Ascending aorta (tissue), 2 donors: ENCODE results near the gene EPHA7. TPM values are rescaled to one million over a fixed set of nuclear protein-coding genes. Genes with fewer than 3 reads are reported as not detected.

Experiments used
- DNase-seq, 2 donors: peaks; one replicate each; pipeline ENCODE4 v3.0.0-alpha.2; 2019; ENCODE audit warnings: low spot score in 2 of 2
- H3K27ac ChIP-seq, 2 donors: fragments of 200-600 bp; sonication (generic); one replicate each; pipeline ENCODE4 v1.5.1; 2016 to 2017; ENCODE audit warnings: mild to moderate bottlenecking in 1 of 2
- H3K27me3 ChIP-seq: fragments of 200-600 bp; sonication (generic); one replicate; pipeline ENCODE4 v1.5.1; 2017
- H3K36me3 ChIP-seq, 2 donors: fragments of 200-600 bp; sonication (generic); one replicate each; pipeline ENCODE4 v1.5.1; 2016
- H3K4me1 ChIP-seq, 2 donors: fragments of 200-600 bp; sonication (generic); one replicate each; pipeline ENCODE4 v1.5.1; 2016 to 2017; ENCODE audit warnings: mild to moderate bottlenecking in 1 of 2
- H3K4me3 ChIP-seq, 2 donors: fragments of 200-600 bp; sonication (generic); one replicate each; pipeline ENCODE4 v1.5.1; 2016 to 2017; ENCODE audit warnings: mild to moderate bottlenecking in 1 of 2
- H3K9me3 ChIP-seq, 2 donors: fragments of 200-600 bp; sonication (generic); one replicate each; pipeline ENCODE4 v1.5.1; 2016
- CTCF ChIP-seq, 3 experiments: fragments of 200-600 bp in 2 of 3; fragments of 450-650 bp in 1 of 3; sonication (generic) in 2 of 3; IDR thresholded peaks; one replicate each; pipeline ENCODE4 v1.5.1; 2016 to 2019; ENCODE audit warnings: antibody characterized with exemption in 3 of 3, mild to moderate bottlenecking in 1 of 3, moderate library complexity in 1 of 3
- intact Hi-C: fragments of 100-400 bp; cut with DNase I; formaldehyde crosslinking; loops from one replicate; pipeline ENCODE4 v1.15.1; 2023
- total RNA-seq: library from RNA; depleted of rRNA; stranded (reverse); fragments of >200 nt; gene quantifications from one replicate; pipeline ENCODE4 v1.1.0, GENCODE V29; 2016

EPHA7 gene
- total RNA-seq, 1 donor from 2014 or later: 0.43 TPM

- DNase-seq: no peak
- H3K27ac ChIP-seq: no peak overlapping the region
- H3K36me3 ChIP-seq: no peaks in the 10 kb centered on the region
- H3K4me3 ChIP-seq: no peak overlapping the region
- H3K27me3 ChIP-seq: no peaks in the 10 kb centered on the region
- no peak for TF ChIP-seq CTCF (IDR thresholded peaks at IDR 0.05)
- H3K9me3 ChIP-seq: no peaks in the 10 kb centered on the region
- no peaks in the 10 kb centered on the region for H3K4me1 ChIP-seq
- intact Hi-C loops: no loop called here
Measured at GRCh38 chr6:93272896-93273295, 146.5 kb downstream of the EPHA7 start.

DNA sequence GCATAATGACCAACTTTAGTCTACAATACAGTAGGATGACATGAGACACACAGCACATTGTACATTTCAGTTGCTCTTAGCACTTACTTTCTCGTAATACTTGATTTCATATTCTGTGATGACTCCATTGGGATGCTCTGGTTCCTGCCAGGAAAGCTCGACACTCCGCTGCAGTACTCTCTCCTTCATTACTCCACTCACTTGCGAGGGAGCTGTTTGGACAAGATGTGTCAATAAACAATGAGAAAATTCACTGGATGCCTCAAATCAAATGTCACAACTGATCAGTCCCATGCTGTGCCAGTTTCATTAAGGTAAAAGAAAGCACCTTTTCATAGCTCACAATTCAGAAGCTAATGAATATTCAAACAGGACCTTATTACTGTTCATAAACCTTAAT is 147.1 kb downstream of the EPHA7 start:
- no peaks in the 10 kb centered on the region for H3K36me3 ChIP-seq
- H3K4me1 ChIP-seq: no peaks in the 10 kb centered on the region
- H3K27ac ChIP-seq: no peak overlapping the region
- no peak for TF ChIP-seq CTCF (IDR thresholded peaks at IDR 0.05)
- H3K9me3 ChIP-seq: no peaks in the 10 kb centered on the region
- no peaks in the 10 kb centered on the region for H3K27me3 ChIP-seq
- DNase-seq: no peak
- H3K4me3 ChIP-seq: no peak overlapping the region
- intact Hi-C loops: no loop called here

DNA sequence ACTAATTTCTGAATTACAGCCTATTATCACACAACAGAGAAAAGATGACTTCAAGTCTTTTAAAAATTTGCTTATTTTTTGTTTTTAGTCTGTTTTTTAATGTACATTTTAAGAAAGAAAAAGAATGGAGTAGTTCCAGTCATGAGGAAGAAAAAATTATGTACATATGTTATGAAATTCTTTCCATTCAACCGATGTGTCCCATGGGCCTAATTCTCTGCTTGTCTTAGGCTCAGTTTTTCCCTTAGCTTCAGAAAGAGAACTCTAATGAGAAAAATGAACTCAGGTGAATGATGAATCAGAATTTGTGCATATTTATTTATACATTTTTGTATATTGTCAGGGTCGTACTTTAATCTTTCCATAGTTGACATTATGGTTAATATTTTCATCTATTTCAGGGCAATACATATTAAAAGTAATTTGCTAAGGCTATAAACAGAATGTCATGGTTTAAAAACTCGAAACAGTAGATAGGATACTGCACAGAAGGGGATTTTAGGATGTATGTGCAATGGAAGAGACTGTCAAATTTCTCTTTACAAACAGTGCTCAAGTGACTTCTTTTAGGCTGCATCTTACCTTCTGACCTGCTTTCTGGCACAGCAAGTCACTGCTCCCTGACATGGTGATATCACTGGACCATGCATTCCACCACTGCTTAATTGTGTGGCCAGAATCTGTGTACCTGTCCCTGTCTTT is 153.1 kb downstream of the EPHA7 start:
- no peaks in the 10 kb centered on the region for H3K4me1 ChIP-seq
- no peaks in the 10 kb centered on the region for H3K9me3 ChIP-seq
- no peak for DNase-seq
- H3K27me3 ChIP-seq: no peaks in the 10 kb centered on the region
- TF ChIP-seq CTCF (IDR thresholded peaks at IDR 0.05): no peak
- no peak overlapping the region for H3K4me3 ChIP-seq
- H3K27ac ChIP-seq: no peak overlapping the region
- intact Hi-C loops: no loop called here
- no peaks in the 10 kb centered on the region for H3K36me3 ChIP-seq

DNA sequence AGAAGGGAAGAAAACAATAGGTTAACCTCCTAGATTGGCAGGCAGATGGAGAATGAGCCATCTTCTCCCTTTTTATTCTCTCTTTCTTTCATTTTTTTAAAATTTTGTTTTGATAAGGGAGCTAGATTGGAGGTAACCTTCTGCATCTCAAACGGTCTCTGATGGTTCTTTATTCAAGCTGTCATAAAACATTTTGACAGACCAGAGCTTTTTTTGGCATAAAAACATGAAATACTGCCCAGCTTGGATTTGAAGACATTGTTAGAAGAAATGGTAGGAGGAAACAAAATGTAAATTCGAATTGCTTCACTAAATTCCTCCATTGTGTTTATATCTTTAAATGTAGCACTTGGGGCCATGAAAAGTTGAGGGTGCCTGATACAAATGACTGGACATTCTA is 158.5 kb downstream of the EPHA7 start:
- Histone ChIP-seq H3K36me3 (no peaks in the 10 kb centered on the region), H3K4me1 (no peaks in the 10 kb centered on the region), H3K4me3 (no peak overlapping the region), H3K27me3 (no peaks in the 10 kb centered on the region), H3K27ac (no peak overlapping the region), H3K9me3 (no peaks in the 10 kb centered on the region)
- DNase-seq: no peak
- no peak for TF ChIP-seq CTCF (IDR thresholded peaks at IDR 0.05)
- intact Hi-C loops: no loop called here

DNA sequence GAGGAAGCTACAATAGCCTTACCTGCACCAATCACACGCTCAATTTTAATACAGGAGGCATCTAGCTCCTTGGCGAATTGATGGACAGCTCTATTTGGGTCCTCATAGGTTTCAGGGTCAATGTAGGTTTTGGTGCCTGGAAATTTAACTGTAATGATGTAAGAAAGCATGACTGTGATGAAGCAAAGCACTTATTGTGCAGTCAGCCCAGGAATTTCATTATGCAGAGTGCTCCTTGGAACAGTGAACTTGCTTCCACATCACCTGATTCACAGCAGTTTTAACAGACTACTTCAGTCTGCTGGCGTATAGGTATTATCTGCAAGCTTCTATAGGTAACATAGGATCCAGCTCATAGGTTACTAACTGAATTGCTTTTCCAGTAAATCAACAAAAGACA is 160.0 kb downstream of the EPHA7 start:
- H3K4me1 ChIP-seq: no peaks in the 10 kb centered on the region
- DNase-seq: no peak
- no peaks in the 10 kb centered on the region for H3K27me3 ChIP-seq
- no peak overlapping the region for H3K27ac ChIP-seq
- no peak overlapping the region for H3K4me3 ChIP-seq
- intact Hi-C loops: no loop called here
- no peaks in the 10 kb centered on the region for H3K9me3 ChIP-seq
- H3K36me3 ChIP-seq: no peaks in the 10 kb centered on the region
- TF ChIP-seq CTCF (IDR thresholded peaks at IDR 0.05): no peak

GRCh38 chr6:93252930-93253329 is 166.4 kb downstream of the EPHA7 start:
- intact Hi-C loops: no loop called here
- Histone ChIP-seq H3K4me1 (no peaks in the 10 kb centered on the region), H3K4me3 (no peak overlapping the region), H3K36me3 (no peaks in the 10 kb centered on the region), H3K9me3 (no peaks in the 10 kb centered on the region), H3K27me3 (no peaks in the 10 kb centered on the region), H3K27ac (no peak overlapping the region)
- no peak for TF ChIP-seq CTCF (IDR thresholded peaks at IDR 0.05)
- DNase-seq: no peak
